GM18867 (cell line): Measurements from ENCODE around the gene CELF5.

Source experiments
- ATAC-seq: cut with Tn5 transposase; IDR thresholded peaks from one replicate; pipeline ENCODE4 v1.9.1; 2021; ENCODE audit warnings: mild to moderate bottlenecking, moderate library complexity; ENCODE audit not compliant: unreplicated experiment

CELF5 gene

DNA sequence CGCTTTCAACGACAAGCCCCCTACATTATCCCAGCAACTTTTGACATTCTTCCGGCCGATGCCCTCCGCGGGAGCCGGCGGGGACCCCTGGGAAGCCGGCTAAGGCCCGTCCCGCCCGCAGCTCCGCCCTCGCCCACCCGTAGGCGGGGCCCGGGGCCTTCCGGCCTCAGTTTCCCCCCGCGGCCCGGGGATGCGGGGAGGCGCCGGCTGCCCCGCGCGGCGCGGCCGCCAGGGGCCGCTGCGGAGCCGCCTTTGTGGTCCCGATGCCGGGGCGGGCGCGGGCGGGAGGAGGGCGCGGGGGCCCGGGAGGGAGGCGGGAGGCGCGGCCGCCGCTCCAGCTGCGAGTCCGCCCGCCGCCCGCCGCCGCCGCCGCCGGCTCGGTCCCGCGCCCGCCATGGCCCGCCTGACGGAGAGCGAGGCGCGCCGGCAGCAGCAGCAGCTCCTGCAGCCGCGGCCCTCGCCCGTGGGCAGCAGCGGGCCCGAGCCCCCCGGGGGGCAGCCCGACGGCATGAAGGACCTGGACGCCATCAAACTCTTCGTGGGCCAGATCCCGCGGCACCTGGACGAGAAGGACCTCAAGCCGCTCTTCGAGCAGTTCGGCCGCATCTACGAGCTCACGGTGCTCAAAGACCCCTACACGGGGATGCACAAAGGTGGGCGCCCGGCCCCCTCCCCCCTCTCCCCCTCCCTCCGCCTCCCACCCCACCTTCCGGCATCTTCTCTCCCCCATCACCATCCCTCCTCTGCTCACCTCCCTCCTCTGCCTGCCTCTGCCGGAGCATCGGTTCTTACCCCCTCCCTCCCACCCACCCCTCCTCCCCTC, at the start of gene CELF5:
CELF5 (plus strand) TSS at position 316 of the 823 bp plus-strand sequence; CDS start at position 395, 79 bp downstream.
- no peak for ATAC-seq

GRCh38 chr19:3175781-3176714, 48.4 kb upstream of the CELF5 start:
- no peak for ATAC-seq

DNA sequence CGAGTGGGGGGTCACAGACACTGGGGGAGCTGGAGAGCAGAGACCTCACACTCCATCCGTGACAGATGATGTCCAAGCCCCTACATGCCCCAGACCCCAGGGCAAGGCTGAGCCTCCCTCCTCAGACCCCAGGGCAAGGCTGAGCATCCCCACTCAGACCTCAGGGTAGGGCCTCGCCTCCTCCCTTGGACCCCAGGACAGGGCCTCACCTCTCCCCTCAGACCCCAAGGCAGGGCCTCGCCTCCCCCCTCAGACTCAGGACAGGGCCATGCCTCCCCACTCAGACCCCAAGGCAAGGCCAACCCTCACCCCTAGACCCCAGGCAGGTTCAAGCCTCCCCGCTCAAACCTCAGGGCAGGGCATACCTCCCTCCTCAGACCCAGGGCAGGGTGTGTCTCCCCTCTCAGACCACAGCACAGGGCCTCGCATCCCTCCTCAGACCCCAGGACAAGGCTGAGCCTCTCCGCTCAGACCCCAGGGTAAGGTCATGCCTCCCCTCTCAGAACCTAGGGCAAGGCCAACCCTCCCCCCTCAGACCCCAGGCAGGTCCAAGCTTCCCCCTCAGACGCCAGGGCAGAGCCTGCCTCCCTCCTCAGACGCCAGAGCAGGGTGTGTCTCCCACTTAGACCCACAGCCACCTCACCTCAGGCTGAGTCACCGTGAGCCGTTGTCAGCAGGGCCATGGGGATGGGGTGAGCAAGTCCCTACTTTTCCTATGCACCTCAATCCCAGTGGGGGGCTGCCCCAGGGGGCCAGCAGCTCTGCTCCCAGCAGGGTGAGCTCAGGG, 47.6 kb upstream of the CELF5 start:
- no peak for ATAC-seq

DNA sequence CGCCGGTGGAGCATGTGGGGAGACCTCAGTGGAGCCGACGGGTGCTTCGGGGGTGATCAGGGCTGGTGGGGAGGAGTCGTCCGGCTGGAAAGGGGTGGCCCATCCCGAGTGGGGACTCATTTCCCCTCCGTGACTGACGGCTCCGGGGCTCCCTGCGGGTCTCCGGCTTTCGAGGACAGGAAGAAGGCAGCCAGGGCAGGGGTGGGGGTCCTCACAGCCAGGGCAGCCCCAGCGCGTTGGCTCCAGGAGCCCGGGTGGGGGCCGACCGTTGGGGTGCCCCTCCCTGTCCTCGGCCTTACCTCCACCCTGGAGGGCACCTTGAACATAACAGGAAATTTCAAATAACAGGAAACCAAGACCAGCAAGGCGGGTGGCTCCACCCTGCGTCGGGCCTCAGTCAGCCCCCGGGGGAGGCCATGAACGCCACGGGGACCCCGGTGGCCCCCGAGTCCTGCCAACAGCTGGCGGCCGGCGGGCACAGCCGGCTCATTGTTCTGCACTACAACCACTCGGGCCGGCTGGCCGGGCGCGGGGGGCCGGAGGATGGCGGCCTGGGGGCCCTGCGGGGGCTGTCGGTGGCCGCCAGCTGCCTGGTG, 46.0 kb upstream of the CELF5 start, which contains the start of gene S1PR4:
S1PR4 (plus strand) TSS at position 393 of the 596 bp plus-strand sequence; CDS start at position 417, 24 bp downstream.
- ATAC-seq, result peak; percentile 34

- peak; percentile 10 for ATAC-seq
These were observed 45.3 kb upstream of the CELF5 start for GRCh38 chr19:3178973-3179738.

- ATAC-seq, result no peak
These were observed 44.6 kb upstream of the CELF5 start for GRCh38 chr19:3179739-3180293.

DNA sequence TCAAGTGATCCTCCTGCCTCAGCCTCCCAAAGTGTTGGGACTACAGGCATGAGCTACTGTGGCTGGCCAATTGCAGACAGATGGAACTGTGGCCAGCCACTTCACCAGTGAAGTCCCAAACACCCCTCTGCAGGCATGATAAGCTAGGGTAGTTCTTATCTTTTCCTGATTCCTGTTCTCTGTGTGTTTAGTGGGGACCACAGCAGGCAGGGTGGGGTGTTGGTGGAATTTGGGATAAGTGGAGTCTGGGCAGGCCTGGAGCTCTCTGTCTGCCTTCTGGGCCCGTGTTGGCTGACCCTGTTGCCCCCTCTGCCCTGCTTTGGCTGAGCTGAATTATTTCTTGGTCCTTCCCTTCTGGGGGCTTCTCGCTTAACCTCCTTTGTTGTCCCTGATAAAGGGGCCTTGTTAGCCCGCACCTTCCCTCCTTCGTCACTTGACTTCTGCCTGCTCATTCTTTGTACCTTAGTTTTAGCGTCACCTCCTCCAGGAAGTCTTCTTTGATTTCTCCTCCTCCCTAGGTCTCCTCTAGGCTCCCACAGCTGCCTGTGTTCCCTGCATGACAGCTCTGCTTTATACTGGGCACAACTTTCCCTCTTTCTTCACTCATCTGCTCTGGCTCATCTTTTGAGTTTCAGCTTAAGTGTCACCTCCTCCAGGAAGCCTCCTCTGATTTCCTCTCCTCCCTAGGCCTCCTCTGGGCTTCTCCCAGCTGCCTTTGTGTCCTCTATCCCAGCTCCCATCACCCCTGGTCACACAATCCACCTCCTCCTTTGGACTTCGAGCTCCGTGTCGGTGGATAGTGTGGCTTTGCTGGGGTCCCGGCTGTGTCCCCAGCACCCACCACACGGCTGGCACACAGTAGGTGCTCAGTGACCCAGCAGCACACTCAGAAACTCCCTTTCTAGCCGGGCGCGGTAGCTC, 40.5 kb upstream of the CELF5 start:
- ATAC-seq, result no peak

DNA sequence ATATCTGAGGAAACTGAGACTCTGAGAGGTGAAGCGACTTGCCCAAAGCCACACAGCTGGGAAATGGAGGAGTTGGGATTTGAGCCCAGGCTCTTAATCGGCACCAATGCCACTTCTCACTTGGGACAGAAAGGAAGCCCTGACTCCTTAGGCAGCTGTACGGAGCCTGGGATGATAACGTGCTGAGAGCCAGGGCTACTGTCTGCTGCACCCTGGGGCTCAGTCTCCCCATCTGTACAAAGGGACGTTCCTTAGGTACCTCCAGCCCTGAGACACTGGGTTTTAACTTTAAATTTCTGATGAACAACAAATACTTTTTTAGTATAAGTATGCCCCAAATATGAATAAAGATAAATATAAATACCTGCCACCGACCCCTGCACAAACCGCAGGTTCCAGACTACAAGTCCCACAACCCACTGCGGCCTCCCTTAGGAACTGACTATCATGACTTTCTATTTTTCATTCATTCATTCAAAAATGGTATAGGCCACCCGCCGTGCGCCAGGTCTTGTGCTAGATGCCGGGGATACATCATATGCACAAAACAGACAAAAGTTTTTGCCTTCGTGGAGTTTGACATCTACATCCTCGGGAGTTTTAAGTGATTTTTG, 39.5 kb upstream of the CELF5 start:
- peak; percentile 28 for ATAC-seq

DNA sequence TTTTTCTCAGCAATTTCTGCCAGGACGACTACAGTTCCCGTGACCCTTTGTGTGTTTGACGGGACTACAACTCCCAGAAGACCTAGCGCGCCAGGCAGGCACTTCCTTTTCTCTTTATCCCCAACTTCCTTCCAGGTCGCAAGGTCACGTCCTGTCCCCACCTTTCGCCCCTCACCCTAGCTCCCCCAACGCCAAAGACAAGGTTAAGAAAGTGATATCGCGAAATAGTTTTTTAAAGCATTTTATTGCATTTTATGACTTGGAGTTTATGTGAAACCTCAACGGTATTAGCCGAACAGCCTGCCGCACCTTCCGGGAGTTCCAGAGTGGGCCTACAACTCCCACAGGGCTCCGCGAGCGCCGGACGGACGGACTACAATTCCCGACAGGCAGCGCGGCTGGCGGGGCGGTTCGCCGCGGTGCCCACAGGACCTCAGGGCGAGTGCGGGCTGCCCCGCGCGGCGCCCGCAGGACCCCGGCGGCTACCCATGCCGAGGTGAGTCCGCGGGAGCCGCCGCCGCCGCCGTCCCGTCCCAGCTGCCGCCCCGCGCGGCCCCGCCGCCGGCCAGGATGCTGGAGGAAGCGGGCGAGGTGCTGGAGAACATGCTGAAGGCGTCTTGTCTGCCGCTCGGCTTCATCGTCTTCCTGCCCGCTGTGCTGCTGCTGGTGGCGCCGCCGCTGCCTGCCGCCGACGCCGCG, 38.9 kb upstream of the CELF5 start, which contains the start of gene NCLN:
NCLN (plus strand) TSS at position 470 of the 699 bp plus-strand sequence; CDS start at position 571, 101 bp downstream.
- ATAC-seq, result peak; percentile 70

- ATAC-seq, result peak; percentile 9
These were observed 38.2 kb upstream of the CELF5 start for GRCh38 chr19:3186160-3186688.

DNA sequence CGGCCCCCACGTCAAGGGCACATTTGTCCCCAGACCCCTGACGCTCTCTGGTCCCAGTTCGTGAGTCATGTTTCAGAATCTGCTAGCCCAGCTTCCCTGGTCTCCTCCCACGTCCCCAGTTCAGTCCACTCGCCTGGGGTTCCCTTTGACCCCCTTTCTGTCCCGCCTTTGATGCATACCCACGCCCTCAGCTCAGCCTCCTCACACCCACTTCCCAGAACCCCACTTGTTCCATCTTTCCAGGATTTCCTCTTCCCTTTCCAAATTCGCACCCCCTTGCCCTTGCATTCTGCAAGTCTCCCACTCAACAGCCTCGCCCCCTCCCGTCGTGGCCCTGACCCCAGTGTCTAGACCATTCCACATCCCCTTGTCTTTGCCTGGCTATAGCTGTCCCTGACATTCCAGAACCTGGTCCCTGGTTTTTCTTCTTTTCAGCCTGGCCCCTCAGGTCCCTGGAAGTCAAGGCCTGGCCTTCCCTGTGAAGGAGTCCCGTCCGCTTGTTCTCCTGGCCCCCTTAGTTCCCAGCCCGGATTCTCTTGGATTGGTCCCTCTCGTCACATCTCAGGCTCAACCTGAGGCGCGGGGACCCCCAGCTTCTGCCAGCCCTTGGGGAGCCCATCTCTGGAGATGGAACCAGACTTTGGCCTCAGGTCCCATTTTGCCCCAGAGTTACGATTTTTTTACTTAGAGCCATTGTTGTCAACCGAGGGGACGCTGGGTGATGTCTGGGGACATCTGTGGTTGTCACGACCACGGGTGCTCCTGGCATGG, 37.4 kb upstream of the CELF5 start:
- ATAC-seq, result no peak

- no peak for ATAC-seq
These were observed 36.6 kb upstream of the CELF5 start for GRCh38 chr19:3187662-3188511.

DNA sequence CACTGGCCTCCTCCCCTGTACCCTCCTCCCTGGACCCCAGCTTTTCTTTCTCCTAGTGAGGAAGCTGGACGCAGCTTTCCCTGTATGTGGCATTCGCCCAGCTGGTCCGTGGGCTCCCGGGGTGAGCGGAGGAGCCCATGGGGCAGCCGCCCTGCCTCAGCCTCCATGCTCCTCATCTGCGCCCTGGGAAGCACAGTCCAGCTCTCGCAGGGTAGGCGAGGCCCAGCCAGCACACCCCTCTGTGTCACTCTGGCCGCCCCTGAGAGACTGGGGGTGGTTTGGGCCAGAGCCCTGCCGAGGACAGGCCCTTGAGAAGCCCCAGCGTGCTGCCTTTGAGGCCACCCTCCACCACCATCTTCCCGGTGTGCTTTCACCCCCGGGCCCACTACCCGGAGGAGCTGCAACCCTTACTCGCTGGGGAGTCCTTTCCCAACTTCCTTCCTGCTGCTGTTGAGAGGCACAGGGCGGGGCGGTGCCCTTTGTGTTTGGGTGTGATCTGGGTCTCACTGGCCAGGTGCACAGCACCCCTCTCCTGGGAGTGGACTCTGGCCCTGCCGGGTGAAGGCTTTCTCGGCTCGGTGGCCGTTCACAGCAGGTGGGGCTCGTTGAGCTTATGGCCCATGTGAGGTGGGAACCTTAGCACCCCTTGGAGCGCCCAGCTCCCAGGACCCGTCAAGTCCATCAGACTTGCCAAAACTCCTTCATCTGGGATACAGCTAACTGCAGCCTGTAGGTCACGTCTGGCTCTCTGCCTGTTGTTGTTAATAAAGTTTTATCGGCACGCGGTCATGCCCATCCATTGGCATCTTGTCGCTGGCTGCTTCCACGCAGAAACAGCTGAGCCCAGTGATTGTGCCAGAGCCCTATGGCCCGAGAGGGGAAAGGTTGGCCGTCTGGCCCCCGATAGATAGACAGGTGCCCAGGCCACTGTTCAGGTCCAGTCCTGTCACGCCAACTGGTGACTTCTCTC, 35.5 kb upstream of the CELF5 start:
- no peak for ATAC-seq
